ENCODE measurements around the gene NUCB1.

Gene NUCB1

GRCh38 chr19:48963371-48964204 lies 63.5 kb downstream of the NUCB1 start:
- DNase-seq, result peak; percentile 77

DNA sequence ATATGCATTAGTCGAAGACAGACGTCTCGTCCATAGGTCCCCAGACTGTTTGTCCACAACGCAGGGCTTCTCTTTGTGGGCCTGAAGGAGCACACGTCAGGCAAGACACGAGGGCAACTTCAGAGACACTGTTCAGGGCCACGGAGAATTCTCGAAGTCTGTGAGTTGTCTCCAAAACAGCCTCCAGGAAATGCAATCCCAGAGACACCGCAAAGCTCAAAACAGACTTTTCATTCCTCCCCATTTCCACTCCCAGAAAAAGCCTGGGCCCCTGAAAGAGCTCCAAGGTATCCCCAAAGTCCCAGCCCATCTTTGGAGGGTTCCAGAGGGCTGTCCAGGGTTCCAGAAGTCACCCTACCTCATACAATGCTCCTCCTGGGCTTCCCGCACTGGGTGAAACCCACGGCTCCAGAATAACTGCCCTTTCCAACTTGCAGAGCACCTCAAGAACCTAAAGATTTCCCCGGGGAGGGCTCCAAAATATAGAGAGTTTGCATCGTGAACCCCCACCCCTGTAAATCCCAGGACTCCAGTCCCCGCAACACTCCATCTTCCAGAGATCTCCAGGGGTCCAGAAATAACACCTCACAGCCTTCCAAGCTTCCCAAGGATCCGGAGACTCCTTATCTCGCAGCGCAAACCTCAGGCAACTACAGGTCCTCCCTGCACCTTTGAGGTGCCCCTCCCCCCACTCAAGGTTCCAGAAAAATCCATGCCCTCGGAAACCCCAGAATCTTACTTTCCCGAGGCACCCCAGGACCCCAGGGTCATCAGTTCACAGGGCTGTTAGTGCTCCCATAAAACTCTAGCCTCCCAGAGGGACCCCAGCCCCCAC lies 64.3 kb downstream of the NUCB1 start:
- peak; percentile 61 for DNase-seq

DNA sequence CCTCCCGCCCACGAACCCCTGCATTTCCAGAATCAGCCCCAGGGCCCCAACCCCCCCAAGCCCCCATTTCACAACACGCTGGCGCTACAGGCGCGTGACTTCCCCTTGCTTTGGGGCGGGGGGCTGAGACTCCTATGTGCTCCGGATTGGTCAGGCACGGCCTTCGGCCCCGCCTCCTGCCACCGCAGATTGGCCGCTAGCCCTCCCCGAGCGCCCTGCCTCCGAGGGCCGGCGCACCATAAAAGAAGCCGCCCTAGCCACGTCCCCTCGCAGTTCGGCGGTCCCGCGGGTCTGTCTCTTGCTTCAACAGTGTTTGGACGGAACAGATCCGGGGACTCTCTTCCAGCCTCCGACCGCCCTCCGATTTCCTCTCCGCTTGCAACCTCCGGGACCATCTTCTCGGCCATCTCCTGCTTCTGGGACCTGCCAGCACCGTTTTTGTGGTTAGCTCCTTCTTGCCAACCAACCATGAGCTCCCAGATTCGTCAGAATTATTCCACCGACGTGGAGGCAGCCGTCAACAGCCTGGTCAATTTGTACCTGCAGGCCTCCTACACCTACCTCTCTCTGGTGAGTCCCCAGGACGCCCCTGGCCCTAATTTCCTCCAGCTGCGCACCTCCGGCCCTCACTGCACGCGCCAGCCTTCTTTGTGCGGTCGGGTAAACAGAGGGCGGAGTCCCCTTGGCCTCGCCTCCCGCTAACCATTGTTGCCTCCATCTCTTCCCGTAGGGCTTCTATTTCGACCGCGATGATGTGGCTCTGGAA lies 65.1 kb downstream of the NUCB1 start, which contains the start of gene FTL:
TSS of gene FTL (plus strand) at position 270 of the 766 bp plus-strand sequence. CDS start at position 469, 199 bp downstream.
- DNase-seq, result peak; percentile 94

- peak; percentile 86 for DNase-seq
These were observed 65.9 kb downstream of the NUCB1 start for GRCh38 chr19:48965806-48966540.

DNA sequence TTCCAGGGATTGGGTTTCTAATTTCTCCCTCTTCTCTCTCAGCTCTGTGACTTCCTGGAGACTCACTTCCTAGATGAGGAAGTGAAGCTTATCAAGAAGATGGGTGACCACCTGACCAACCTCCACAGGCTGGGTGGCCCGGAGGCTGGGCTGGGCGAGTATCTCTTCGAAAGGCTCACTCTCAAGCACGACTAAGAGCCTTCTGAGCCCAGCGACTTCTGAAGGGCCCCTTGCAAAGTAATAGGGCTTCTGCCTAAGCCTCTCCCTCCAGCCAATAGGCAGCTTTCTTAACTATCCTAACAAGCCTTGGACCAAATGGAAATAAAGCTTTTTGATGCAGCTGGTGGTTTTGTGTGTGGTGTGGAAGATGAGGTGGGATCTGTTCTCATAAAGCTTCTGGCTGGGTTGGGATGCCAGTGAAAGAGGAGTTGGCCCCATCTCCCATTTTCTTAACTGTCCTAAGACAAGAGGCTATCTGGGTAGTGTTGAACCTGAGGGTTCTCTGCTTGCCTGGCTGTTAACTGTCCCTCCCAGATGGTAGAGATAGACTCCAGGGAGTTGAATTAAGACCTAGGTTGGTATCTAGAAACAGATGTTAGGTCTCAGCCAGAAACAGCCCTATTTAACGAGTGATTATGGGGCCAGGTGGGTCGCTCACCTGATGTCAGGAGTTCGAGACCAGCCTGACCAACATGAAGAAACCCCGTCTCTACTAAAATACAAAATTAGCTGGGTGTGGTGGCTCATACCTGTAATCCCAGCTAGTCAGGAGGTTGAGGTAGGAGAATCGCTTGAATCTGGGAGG lies 66.6 kb downstream of the NUCB1 start:
- DNase-seq, result no peak

GRCh38 chr19:48967346-48968178 lies 67.5 kb downstream of the NUCB1 start:
- peak; percentile 29 for DNase-seq

DNA sequence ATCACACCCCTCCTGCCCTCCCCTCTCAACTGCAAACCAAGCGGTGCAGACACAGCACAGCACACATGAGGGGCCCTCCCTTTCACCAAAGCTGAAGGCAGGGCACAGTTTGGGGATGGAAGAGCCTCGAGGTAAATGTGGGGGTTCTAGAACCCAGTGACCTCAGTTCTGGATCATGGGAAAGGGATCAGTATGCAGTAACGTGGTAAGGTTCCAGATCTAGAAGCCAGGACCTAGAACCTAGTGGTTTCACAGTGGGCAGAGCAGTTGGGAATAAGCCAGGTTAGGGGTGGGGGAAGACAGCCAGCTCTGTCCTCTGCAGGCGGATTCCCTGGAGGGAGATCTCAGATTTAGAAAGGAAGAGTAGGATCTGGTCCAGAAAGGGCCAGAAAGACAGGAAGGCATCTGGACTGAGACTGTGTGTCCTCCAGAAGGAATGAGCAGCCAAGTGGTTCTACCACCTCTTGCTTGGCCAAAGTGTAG lies 68.1 kb downstream of the NUCB1 start:
- no peak for DNase-seq

- DNase-seq, result no peak
These were observed 68.7 kb downstream of the NUCB1 start for GRCh38 chr19:48968813-48969218.

GRCh38 chr19:48969276-48970138 lies 69.4 kb downstream of the NUCB1 start:
- no peak for DNase-seq

GRCh38 chr19:48970139-48970766 lies 70.1 kb downstream of the NUCB1 start:
- DNase-seq, result no peak

- DNase-seq, result peak; percentile 65
These were observed 70.8 kb downstream of the NUCB1 start for GRCh38 chr19:48970923-48971395.
